Astrocyte of the spinal cord (primary cell): ENCODE results near the gene ASIC1.

Experiments used
- DNase-seq: peaks from one replicate; pipeline ENCODE4 v3.0.0; 2011; ENCODE audit warnings: low read depth, low spot score
- H3K4me3 ChIP-seq: 2 replicates; pipeline ENCODE4 v1.5.1; 2011; ENCODE audit warnings: low read depth, mild to moderate bottlenecking, low read length, moderate library complexity
- CTCF ChIP-seq: IDR thresholded peaks from 2 replicates; pipeline ENCODE4 v1.5.1; 2012; ENCODE audit warnings: low read depth, mild to moderate bottlenecking, low read length, inconsistent platforms
- in situ Hi-C: cut with HindIII; loops from 2 replicates; pipeline ENCODE4 v1.10.0; 2017; ENCODE audit warnings: low sequenced_read_pairs

The ASIC1 gene

DNA sequence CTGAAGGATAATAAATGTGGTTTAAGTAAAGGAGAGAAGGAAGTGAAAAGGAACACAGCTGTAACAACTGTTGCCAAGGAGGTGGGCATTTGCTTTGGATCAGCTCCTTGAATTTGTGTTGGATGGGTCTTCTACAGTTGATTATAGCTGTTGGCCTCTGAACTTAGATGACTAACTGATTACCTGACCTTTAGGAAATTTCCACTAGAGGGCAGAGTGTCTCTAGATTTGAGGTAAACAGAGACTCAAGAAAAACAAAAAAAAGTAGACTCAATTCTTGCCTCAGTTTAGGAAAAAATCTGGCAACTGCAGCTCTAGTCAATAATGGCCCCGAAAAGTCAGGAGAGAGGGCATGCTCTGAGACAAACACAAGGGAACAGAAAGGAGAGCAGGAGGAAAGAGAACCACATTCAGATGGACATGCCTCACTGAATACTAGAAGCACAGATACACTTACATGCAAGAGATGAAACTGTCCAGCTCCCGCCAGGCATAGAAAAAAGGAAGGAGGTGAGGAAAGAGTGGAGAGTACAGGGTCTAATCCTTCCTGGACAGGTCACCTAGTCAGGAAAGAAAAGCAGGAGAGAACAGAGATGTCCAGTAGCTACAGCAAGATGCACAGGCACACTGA is 75.2 kb downstream of the ASIC1 start:
- in situ Hi-C loops: no loop called here
- peak; percentile 25 for DNase-seq
- H3K4me3 ChIP-seq: no peak overlapping the region
- TF ChIP-seq CTCF: peak; percentile 36
